ENCODE data around the gene HUNK. TPM values are rescaled to one million over a fixed set of nuclear protein-coding genes. Genes with fewer than 3 reads are reported as not detected.
"Not testable (repeated sequence)": the region's sequence is repeated elsewhere in the genome, so short reads cannot be mapped to it uniquely, and the experiment has no call there.

HUNK gene
- total RNA-seq, 1 experiment from 2014 or later: 7.0 TPM

GRCh38 chr21:31857096-31857495 lies 15.7 kb upstream of the HUNK start:
- no peaks in the 10 kb centered on the region for H3K4me1 Mint-ChIP-seq
- H3K27me3 Mint-ChIP-seq (ENCODE audit: low read depth): no peaks in the 10 kb centered on the region
- TF ChIP-seq USF2 (CRISPR knock-in tag; IDR thresholded peaks at IDR 0.05) (no peak), ZNF263 (CRISPR knock-in tag; IDR thresholded peaks at IDR 0.05; ENCODE audit: low read depth) (no peak), SP1 (CRISPR knock-in tag; conservative IDR thresholded peaks at IDR 0.05) (no peak), ZNF317 (CRISPR knock-in tag; IDR thresholded peaks at IDR 0.05; ENCODE audit: borderline replicate concordance, low read depth) (no peak)
- POLR2A ChIA-PET: no interaction called here
- H3K36me3 Mint-ChIP-seq: no peaks in the 10 kb centered on the region
- no peak for DNase-seq (ENCODE audit: low spot score)
- peaks cover 11% of the 10 kb centered on the region for H3K9me3 Mint-ChIP-seq
- H3K27ac Mint-ChIP-seq: no peak overlapping the region
- H3K4me3 Mint-ChIP-seq: no peak overlapping the region
- no peak for ATAC-seq
- CTCF ChIA-PET: no interaction called here

- H3K4me1 Mint-ChIP-seq; DNase-seq (ENCODE audit: low spot score); H3K9me3 Mint-ChIP-seq; CTCF ChIA-PET; H3K36me3 Mint-ChIP-seq; POLR2A ChIA-PET; H3K4me3 Mint-ChIP-seq; H3K27me3 Mint-ChIP-seq (ENCODE audit: low read depth); ATAC-seq; H3K27ac Mint-ChIP-seq: not testable (repeated sequence)
These were observed 15.2 kb upstream of the HUNK start for GRCh38 chr21:31857631-31858030.

GRCh38 chr21:31860851-31861250 lies 12.0 kb upstream of the HUNK start:
- H3K4me1 Mint-ChIP-seq: no peaks in the 10 kb centered on the region
- H3K9me3 Mint-ChIP-seq: peaks cover 6% of the 10 kb centered on the region
- POLR2A ChIA-PET: no interaction called here
- ATAC-seq (no peak), DNase-seq (ENCODE audit: low spot score) (no peak)
- H3K36me3 Mint-ChIP-seq: no peaks in the 10 kb centered on the region
- no peaks in the 10 kb centered on the region for H3K27me3 Mint-ChIP-seq (ENCODE audit: low read depth)
- CTCF ChIA-PET: interaction anchor here (1.6 kb wide), 1 partner anchor 75 kb away, joined by 4 read pairs; no protein-coding TSS in a partner anchor
- no peak overlapping the region for H3K27ac Mint-ChIP-seq
- TF ChIP-seq ZNF416 (CRISPR knock-in tag; IDR thresholded peaks at IDR 0.05) (no peak), ZNF219 (CRISPR knock-in tag; IDR thresholded peaks at IDR 0.05; ENCODE audit: borderline replicate concordance) (no peak), EMX1 (CRISPR knock-in tag; IDR thresholded peaks at IDR 0.05) (no peak), NR1H2 (CRISPR knock-in tag; IDR thresholded peaks at IDR 0.05) (no peak), ZBTB21 (CRISPR knock-in tag; IDR thresholded peaks at IDR 0.05; ENCODE audit: borderline replicate concordance) (no peak), ZNF232 (CRISPR knock-in tag; IDR thresholded peaks at IDR 0.05) (no peak), FOXP4 (CRISPR knock-in tag; IDR thresholded peaks at IDR 0.05) (no peak)
- no peak overlapping the region for H3K4me3 Mint-ChIP-seq

- no peak overlapping the region for H3K4me3 Mint-ChIP-seq
- no peaks in the 10 kb centered on the region for H3K4me1 Mint-ChIP-seq
- no peak for ATAC-seq
- H3K27me3 Mint-ChIP-seq (ENCODE audit: low read depth): no peaks in the 10 kb centered on the region
- DNase-seq (ENCODE audit: low spot score): no peak
- ChIA-PET POLR2A (no interaction called here), CTCF (no interaction called here)
- H3K9me3 Mint-ChIP-seq: peaks cover 6% of the 10 kb centered on the region
- no peak overlapping the region for H3K27ac Mint-ChIP-seq
- H3K36me3 Mint-ChIP-seq: no peaks in the 10 kb centered on the region
- TF ChIP-seq MYBL2 (CRISPR knock-in tag; IDR thresholded peaks at IDR 0.05) (no peak), AFF4 (CRISPR knock-in tag; IDR thresholded peaks at IDR 0.05; ENCODE audit: borderline replicate concordance) (no peak), USF2 (CRISPR knock-in tag; IDR thresholded peaks at IDR 0.05) (no peak), CTCF (IDR thresholded peaks at IDR 0.05) (no peak), ZNF219 (CRISPR knock-in tag; IDR thresholded peaks at IDR 0.05; ENCODE audit: borderline replicate concordance) (no peak), MLX (CRISPR knock-in tag; IDR thresholded peaks at IDR 0.05) (no peak), ZNF396 (CRISPR knock-in tag; IDR thresholded peaks at IDR 0.05; ENCODE audit: borderline replicate concordance) (no peak), FOXP1 (CRISPR knock-in tag; IDR thresholded peaks at IDR 0.05; ENCODE audit: borderline replicate concordance) (no peak), FOXK1 (CRISPR knock-in tag; IDR thresholded peaks at IDR 0.05) (no peak)
These were observed 10.7 kb upstream of the HUNK start for GRCh38 chr21:31862078-31862477.
